HG03342 (cell line): ENCODE results near the gene GALP.
"Not testable (repeated sequence)": the region's sequence is repeated elsewhere in the genome, so short reads cannot be mapped to it uniquely, and the experiment has no call there.

Experiments used
- ATAC-seq: cut with Tn5 transposase; IDR thresholded peaks from one replicate; pipeline ENCODE4 v1.9.1; 2021; ENCODE audit warnings: mild to moderate bottlenecking, moderate library complexity; ENCODE audit not compliant: unreplicated experiment

Gene GALP

GRCh38 chr19:56175861-56176307 lies at the start of gene GALP:
Gene GALP (plus strand): TSS chr19:56176008. CDS start chr19:56177109, 1,101 bp downstream.
- not testable (repeated sequence) for ATAC-seq

GRCh38 chr19:56126983-56127780 lies 48.6 kb upstream of the GALP start:
- ATAC-seq: no peak

GRCh38 chr19:56130006-56130405 lies 45.8 kb upstream of the GALP start:
- ATAC-seq: no peak

GRCh38 chr19:56131651-56132050 lies 44.2 kb upstream of the GALP start:
- no peak for ATAC-seq

GRCh38 chr19:56132316-56132822 lies 43.4 kb upstream of the GALP start:
- ATAC-seq: no peak

GRCh38 chr19:56133858-56134653 lies 41.8 kb upstream of the GALP start:
- ATAC-seq: peak; percentile 80

GRCh38 chr19:56134654-56134921 lies 41.2 kb upstream of the GALP start:
- no peak for ATAC-seq

- no peak for ATAC-seq
Observed at GRCh38 chr19:56136362-56136761, 39.4 kb upstream of the GALP start.

- no peak for ATAC-seq
Observed at GRCh38 chr19:56137405-56137804, 38.4 kb upstream of the GALP start.

GRCh38 chr19:56138069-56138468 lies 37.7 kb upstream of the GALP start:
- no peak for ATAC-seq

- ATAC-seq: no peak
Observed at GRCh38 chr19:56139847-56140582, 35.8 kb upstream of the GALP start.

- ATAC-seq: peak; percentile 86
Observed at GRCh38 chr19:56140583-56141416, 35.0 kb upstream of the GALP start, which contains the start of gene ZNF444. Gene ZNF444 (plus strand): TSS chr19:56141287. CDS start chr19:56146912, 5,625 bp downstream.

GRCh38 chr19:56141417-56141993 lies 34.3 kb upstream of the GALP start:
- no peak for ATAC-seq

GRCh38 chr19:56142087-56142787 lies 33.6 kb upstream of the GALP start:
- no peak for ATAC-seq

- ATAC-seq: no peak
Observed at GRCh38 chr19:56142897-56143434, 32.8 kb upstream of the GALP start.

- no peak for ATAC-seq
Observed at GRCh38 chr19:56144376-56144775, 31.4 kb upstream of the GALP start.

- no peak for ATAC-seq
Observed at GRCh38 chr19:56144831-56145230, 31.0 kb upstream of the GALP start.

- ATAC-seq: no peak
Observed at GRCh38 chr19:56145698-56146097, 30.1 kb upstream of the GALP start.

- ATAC-seq: no peak
Observed at GRCh38 chr19:56146904-56147303, 28.9 kb upstream of the GALP start.
